Measurements from ENCODE around the gene EPB41. TPM values are rescaled to one million over a fixed set of nuclear protein-coding genes. Genes with fewer than 3 reads are reported as not detected.
A peak's percentile ranks its signal among the peaks of the same experiment; 100 is the strongest.
"Not testable (repeated sequence)": the region's sequence is repeated elsewhere in the genome, so short reads cannot be mapped to it uniquely, and the experiment has no call there.

EPB41 gene
- polyA plus RNA-seq, 6 donors from 2014 or later = 46.6 to 72.0 (median 62.5) TPM

DNA sequence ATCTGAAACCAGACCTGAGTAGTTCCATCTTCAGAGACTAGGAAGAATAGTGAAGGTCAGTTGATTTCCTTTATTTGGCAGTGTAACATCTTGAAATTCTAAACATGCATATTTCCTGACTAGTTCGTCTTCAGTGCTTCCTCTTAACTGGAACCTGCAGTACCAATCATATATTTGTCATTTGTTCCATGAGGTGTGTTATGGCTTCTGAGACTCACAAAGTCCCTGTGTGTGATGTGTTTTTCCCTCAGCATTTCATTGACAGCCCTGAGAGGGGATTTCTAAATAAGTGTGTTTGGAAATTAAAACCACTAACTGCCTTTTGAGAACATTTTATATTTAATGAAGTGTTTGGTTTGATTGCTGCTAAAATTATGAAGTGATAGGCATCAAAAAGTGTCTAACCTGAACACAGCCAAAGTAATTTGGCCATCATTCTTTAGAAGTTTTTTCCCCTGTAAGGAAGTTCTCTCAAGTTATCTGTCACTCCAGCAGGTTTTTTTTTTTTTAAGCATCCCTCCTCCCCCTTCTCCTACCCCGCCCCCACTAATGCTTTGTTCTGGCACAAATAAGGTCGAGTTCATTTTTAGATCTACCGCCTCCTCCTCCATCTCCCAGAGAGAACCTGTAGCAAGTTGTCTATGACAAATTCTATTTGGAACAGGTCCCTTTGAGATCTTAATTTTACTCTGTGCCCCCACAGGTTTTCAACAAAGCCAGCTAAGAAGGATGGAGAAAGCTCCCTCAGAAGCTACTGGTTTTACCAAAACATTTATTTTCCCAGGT lies 148.0 kb downstream of the EPB41 start:
- DNase-seq = no peak
- H3K9me3 Mint-ChIP-seq = no peaks in the 10 kb centered on the region
- no peak overlapping the region for H3K4me3 Mint-ChIP-seq
- H3K27me3 Mint-ChIP-seq = no peaks in the 10 kb centered on the region
- no peaks in the 10 kb centered on the region for H3K4me1 Mint-ChIP-seq
- no peak for ATAC-seq (ENCODE audit: low read depth in 2 of 2)
- peak overlapping the region in 1 of 6 donors; percentile 20 for H3K27ac Mint-ChIP-seq
- H3K36me3 Mint-ChIP-seq = peaks cover 0 to 5% of the 10 kb centered on the region in 2 donors

DNA sequence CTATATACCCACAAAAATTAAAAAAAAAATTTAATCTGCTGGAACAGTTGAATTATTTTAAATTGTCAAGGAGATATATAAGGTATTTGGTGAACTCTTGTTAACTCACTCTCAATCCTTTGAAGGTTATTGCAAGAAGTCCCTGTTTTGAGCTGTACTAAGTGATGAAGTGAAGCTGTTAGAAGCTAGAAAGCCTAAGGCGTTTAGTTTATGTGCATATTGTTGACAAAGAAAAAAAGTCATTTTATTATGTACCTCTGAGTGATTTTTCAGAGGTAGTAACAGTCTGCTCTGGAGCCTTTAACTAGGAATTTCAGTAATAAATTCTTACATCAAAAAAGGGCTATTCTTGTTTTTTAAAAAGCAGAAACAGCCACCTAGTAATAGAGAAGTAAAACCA lies 149.7 kb downstream of the EPB41 start:
- no peak for ATAC-seq (ENCODE audit: low read depth in 2 of 2)
- DNase-seq = no peak
- H3K27ac Mint-ChIP-seq = peak overlapping the region in 2 of 6 donors; percentile 59 to 62
- no peaks in the 10 kb centered on the region for H3K9me3 Mint-ChIP-seq
- H3K4me3 Mint-ChIP-seq = no peak overlapping the region
- H3K36me3 Mint-ChIP-seq = peaks cover 5% of the 10 kb centered on the region in 2 donors
- no peaks in the 10 kb centered on the region for H3K27me3 Mint-ChIP-seq
- H3K4me1 Mint-ChIP-seq = no peaks in the 10 kb centered on the region

DNA sequence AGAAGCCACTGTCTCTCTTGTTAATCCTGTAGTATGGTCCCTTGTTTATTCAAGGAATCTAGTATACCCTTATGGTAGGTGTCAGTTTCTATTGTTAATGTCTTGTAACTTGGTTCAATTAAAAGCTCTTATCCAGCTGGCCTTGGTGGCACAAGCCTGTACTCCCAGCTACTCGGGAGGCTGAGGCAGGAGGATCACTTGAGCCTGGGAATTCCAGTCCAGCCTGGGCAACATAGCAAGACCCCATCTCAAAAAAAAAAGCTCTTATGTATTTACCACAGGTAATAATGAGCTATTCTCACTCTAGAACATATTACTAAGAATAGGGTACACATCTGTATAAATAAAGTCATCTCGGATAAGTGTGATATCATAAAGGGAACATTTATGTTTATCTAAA lies 162.8 kb downstream of the EPB41 start:
- Mint-ChIP-seq H3K36me3 (peaks cover 0 to 13% of the 10 kb centered on the region in 2 donors), H3K27me3 (no peaks in the 10 kb centered on the region), H3K9me3 (no peaks in the 10 kb centered on the region), H3K27ac (no peak overlapping the region), H3K4me1 (no peaks in the 10 kb centered on the region), H3K4me3 (no peak overlapping the region)
- no peak for DNase-seq
- ATAC-seq (ENCODE audit: low read depth in 2 of 2) = no peak

DNA sequence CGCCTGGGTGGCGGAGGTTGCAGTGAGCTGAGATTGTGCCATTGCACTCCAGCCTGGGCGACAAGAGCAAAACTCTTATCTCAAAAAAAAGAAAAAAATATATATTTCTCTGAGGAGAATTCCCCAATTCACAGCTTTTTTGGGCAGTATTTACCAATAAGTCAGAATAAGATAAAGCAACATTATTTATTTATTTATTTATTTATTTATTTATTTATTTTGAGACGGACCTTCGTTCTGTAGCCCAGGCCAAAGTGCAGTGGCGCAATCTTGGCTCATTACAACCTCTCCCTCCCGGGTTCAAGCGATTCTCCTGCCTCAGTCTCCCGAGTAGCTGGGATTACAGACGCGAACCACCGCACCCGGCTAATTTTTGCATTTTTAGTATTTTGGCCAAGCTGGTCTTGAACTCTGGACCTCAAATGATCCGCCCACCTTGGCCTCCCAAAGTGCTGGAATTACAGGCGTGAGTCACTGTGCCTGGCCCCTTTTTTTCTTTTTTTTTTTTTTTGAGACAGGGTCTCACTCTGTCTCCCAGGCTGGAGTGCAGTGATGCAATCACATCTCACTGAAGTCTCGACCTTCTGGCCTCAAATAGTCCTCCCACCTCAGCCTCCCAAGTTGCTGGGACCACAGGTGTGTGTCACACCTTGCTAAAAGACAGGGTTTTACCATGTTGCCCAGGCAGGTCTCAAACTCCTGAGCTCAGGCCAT lies 165.7 kb downstream of the EPB41 start:
- H3K27ac Mint-ChIP-seq = peak overlapping the region in 1 of 6 donors; percentile 44

DNA sequence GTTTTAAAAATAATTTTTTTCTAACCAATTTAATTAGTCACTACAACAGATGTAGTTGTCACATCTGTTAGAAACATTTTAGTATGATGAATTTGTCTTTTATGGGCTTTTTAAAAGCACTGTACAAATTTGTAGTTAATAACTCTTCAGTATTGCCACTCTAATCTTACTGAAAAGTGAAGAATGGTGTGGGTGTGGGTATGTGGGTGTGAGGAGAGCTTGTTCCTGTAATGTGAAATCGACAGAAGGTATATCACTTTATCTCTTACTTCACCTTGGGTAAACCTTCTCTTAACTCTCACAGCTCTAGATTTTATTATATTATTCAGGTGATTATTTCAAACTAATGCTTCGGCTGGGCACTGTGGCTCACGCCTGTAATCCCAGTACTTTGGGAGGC lies 166.8 kb downstream of the EPB41 start:
- Mint-ChIP-seq H3K9me3 (no peaks in the 10 kb centered on the region), H3K4me3 (no peak overlapping the region), H3K36me3 (peaks cover 0 to 3% of the 10 kb centered on the region in 2 donors), H3K27ac (no peak overlapping the region), H3K4me1 (no peaks in the 10 kb centered on the region), H3K27me3 (no peaks in the 10 kb centered on the region)
- no peak for DNase-seq
- no peak for ATAC-seq (ENCODE audit: low read depth in 2 of 2)

More for the DNA sequence above, 165.7 kb downstream of the EPB41 start:
- not testable (repeated sequence) for H3K4me3 Mint-ChIP-seq; H3K27me3 Mint-ChIP-seq; H3K9me3 Mint-ChIP-seq; H3K4me1 Mint-ChIP-seq; DNase-seq; ATAC-seq (ENCODE audit: low read depth in 2 of 2); H3K36me3 Mint-ChIP-seq

DNA sequence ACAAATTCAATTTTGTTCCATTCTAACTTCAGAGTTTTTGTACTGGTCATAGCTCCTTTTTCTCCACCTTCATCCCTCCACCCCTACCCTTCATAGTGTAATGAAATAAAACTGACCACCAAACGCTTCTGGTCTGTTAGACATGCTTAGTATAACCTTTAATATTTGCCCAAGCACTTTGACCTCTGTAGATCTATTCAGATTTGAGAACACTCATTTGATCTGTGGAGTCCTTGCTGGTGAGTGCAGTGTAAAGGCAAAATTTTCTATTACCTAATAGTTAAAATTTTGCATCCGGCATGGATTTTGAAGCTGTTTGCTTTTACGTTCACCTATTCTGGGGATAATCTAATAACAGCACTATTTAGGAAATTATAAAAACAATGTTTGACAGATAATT lies 168.2 kb downstream of the EPB41 start:
- DNase-seq = no peak
- Mint-ChIP-seq H3K27ac (peak overlapping the region in 1 of 6 donors; percentile 10), H3K4me1 (no peaks in the 10 kb centered on the region), H3K4me3 (no peak overlapping the region), H3K36me3 (no peaks in the 10 kb centered on the region), H3K27me3 (no peaks in the 10 kb centered on the region), H3K9me3 (no peaks in the 10 kb centered on the region)
- ATAC-seq (ENCODE audit: low read depth in 2 of 2) = no peak

DNA sequence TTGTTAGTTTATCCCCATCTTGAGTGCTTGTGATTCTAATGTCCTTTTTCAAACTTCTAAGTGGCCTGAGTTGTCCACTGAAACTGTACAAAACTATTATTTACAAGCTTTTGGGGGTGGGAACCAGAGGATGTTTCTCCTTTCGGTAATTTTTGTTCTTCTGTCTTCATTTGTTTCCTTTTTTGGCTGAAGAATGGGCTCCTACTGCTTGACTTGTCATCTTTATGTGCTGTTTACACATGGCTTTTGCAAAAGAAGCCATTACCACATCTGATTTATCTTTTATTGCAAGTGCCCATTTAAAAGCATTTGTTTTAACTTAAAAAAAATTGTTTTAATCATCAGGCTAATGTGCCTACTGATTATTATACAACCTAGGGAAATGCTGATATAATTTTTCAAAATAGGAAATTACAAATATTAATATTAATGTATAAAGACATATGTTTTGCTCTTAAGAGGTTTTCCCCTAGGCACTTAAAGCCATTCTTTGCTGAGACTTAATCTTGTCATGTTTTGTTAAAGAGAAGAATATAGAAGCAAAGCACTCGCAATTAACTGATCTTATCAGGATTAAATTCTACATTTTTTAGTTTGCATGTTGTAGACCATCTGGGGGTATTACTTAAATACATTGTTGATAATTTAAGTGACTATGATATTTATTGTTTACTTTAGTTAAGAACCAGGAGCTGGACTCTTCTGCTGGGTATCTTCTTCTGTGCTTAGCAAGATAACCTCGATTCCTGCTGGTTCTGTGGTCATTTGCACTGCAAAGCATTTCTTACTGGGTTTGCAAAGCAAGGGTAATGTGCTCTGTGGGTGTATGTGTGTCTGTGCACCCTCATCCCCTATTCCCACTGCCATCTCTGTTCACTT lies 169.2 kb downstream of the EPB41 start:
- no peak for DNase-seq
- Mint-ChIP-seq H3K27me3 (no peaks in the 10 kb centered on the region), H3K4me3 (no peak overlapping the region), H3K9me3 (no peaks in the 10 kb centered on the region), H3K36me3 (no peaks in the 10 kb centered on the region), H3K27ac (peak overlapping the region in 1 of 6 donors; percentile 47), H3K4me1 (no peaks in the 10 kb centered on the region)
- ATAC-seq (ENCODE audit: low read depth in 2 of 2) = no peak

DNA sequence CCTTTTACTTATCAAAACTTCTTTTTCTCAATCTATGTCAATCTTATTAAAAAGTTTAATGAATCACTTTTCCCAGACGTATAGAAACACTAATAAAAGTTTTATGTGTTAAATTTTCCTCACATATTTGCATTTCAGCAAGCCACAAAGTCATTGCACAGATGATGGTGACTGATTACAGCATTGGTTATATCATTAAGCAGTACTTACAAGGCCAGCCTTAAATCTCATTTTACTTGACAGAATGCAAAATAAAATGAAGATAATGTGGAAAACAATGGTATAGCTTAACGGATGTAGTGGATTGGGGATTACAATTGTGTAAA lies 169.8 kb downstream of the EPB41 start:
- H3K36me3 Mint-ChIP-seq = peaks cover 0 to under 1% of the 10 kb centered on the region in 2 donors
- H3K4me3 Mint-ChIP-seq = no peak overlapping the region
- no peaks in the 10 kb centered on the region for H3K27me3 Mint-ChIP-seq
- H3K4me1 Mint-ChIP-seq = no peaks in the 10 kb centered on the region
- H3K9me3 Mint-ChIP-seq = no peaks in the 10 kb centered on the region
- no peak for DNase-seq
- no peak for ATAC-seq (ENCODE audit: low read depth in 2 of 2)
- H3K27ac Mint-ChIP-seq = no peak overlapping the region

DNA sequence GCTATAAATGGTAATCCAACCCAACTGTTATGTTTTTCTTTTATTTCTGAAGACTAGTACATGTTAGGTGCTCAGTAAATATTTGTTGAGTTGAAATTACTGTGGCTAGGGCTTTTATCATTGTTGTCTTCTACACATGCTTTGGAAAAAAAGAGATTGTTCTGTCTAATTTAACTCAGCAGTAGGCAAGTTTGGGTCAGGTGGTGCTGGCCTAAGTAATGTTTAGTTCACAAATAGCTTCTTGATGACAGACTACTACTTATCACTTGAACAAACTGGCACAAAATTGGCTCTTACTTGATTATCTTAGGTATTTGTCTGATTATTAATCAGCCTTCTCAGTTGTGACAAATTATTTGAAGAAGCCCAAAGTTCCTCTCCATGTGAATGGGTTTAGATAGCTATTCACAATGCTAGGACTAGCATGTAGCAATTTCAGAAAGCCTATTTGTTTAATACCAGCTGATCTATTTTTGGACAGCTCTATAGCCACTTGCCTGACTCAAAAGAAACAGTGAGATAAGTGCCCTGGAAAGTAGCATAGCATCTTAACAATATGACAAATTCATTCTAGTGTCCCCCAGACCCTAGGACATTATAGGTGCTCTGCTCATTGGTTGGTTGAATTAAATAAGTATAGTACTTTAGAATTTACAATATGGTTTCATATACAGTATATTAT lies 176.7 kb downstream of the EPB41 start:
- Mint-ChIP-seq H3K4me3 (no peak overlapping the region), H3K27ac (no peak overlapping the region), H3K36me3 (peaks cover 25 to 27% of the 10 kb centered on the region in 2 donors), H3K27me3 (no peaks in the 10 kb centered on the region), H3K9me3 (peaks cover 0 to 6% (median 0%) of the 10 kb centered on the region in 7 donors), H3K4me1 (peaks cover 0 to 3% (median 0%) of the 10 kb centered on the region in 3 donors)
- ATAC-seq (ENCODE audit: low read depth in 2 of 2) (no peak), DNase-seq (no peak)

DNA sequence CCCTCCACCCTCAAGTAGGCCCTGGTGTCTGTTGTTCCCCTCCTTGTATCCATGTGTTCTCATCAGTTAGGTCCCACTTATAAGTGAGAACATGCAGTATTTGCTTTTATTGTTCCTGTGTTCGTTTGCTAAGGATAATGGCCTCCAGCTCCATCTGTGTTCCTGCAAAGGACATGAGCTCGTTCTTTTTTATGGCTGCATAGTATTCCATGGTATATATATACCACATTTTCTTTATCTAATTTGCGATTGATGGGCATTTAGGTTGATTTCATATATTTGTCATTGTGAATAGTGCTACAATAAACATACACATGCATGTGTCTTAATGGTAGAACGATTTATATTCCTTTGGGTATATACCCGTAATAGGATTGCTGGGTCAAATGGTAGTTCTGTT lies 178.3 kb downstream of the EPB41 start:
- not testable (repeated sequence) for H3K9me3 Mint-ChIP-seq; H3K27me3 Mint-ChIP-seq; ATAC-seq (ENCODE audit: low read depth in 2 of 2); H3K4me3 Mint-ChIP-seq; H3K4me1 Mint-ChIP-seq; DNase-seq
- H3K36me3 Mint-ChIP-seq = peaks cover 32 to 33% of the 10 kb centered on the region in 2 donors
- H3K27ac Mint-ChIP-seq = peak overlapping the region in 1 of 6 donors; percentile 57

DNA sequence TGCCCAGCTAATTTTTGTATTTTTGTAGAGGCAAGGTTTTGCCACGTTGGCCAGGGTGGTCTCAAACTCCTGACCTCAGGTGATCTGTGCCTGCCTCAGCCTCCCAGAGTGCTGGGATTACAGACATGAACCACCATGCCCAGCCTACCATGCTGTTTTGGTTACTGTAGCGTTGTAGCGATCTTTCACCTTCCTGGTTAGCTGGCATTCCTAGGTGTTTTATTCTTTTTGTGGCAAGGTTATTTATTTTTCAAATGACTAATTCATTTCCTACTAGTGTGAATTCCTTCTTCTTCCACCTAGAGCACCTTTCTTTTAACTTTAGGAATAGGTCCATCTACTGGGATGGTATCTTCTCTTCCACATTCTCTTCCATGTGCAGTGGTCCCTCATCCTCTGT lies 180.1 kb downstream of the EPB41 start:
- Mint-ChIP-seq H3K9me3 (peaks cover 0 to 6% (median 0%) of the 10 kb centered on the region in 7 donors), H3K4me1 (peaks cover 0 to 3% (median 0%) of the 10 kb centered on the region in 3 donors), H3K36me3 (peaks cover 32 to 37% of the 10 kb centered on the region in 2 donors), H3K27ac (no peak overlapping the region), H3K4me3 (no peak overlapping the region), H3K27me3 (no peaks in the 10 kb centered on the region)
- DNase-seq = no peak
- no peak for ATAC-seq (ENCODE audit: low read depth in 2 of 2)

DNA sequence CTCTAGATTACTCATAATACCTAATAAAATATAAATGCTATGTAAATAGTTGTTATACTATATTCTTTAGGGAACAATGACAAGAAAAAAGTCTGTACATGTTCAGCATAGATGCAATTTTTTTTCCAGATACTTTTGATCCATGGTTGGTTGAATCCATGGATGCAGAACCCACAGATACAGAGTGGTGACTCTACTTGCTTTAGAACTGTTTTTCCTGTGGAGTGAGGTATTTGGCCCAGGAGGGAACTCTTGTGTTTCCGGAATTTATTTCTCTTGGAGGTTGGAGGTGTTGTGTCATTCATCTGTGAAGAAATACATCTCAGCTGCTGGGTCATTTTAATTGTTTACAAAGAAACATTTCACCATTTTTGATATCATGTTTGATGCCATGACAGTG lies 180.6 kb downstream of the EPB41 start:
- no peak for DNase-seq
- peak overlapping the region in 1 of 6 donors; percentile 27 for H3K27ac Mint-ChIP-seq

More for the DNA sequence above, 180.6 kb downstream of the EPB41 start:
- H3K27me3 Mint-ChIP-seq = no peaks in the 10 kb centered on the region
- peaks cover 0 to 6% (median 0%) of the 10 kb centered on the region in 7 donors for H3K9me3 Mint-ChIP-seq
- ATAC-seq (ENCODE audit: low read depth in 2 of 2) = no peak
- no peak overlapping the region for H3K4me3 Mint-ChIP-seq
- peaks cover 32 to 41% of the 10 kb centered on the region in 2 donors for H3K36me3 Mint-ChIP-seq
- H3K4me1 Mint-ChIP-seq = peaks cover 0 to 3% (median 0%) of the 10 kb centered on the region in 3 donors
